ENCODE measurements around the gene OR2H2. TPM values are rescaled to one million over a fixed set of nuclear protein-coding genes. Genes with fewer than 3 reads are reported as not detected.

The OR2H2 gene
- total and polyA plus RNA-seq, 2 of the 13 experiments (the other 11 are each of a cell fraction or from before 2014, with no cell fraction given): not detected

GRCh38 chr6:29561091-29561490 lies 23.8 kb upstream of the OR2H2 start (continued):
- no peak for TF ChIP-seq ZNF556 (CRISPR knock-in tag; IDR thresholded peaks at IDR 0.05; ENCODE audit: borderline replicate concordance)
- no peak for TF ChIP-seq HOMEZ (CRISPR knock-in tag; IDR thresholded peaks at IDR 0.05; ENCODE audit: low read depth)
- no peak for TF ChIP-seq RBFOX2 (IDR thresholded peaks at IDR 0.05; ENCODE audit: low read depth, low read length)
- TF ChIP-seq RNF2 (conservative IDR thresholded peaks at IDR 0.05; ENCODE audit: low read depth): no peak
- no peak for TF ChIP-seq ZSCAN30 (CRISPR knock-in tag; IDR thresholded peaks at IDR 0.05)
- peak; percentile 45; the same call in 1 of the 2 replicates for TF ChIP-seq SAP130 (CRISPR knock-in tag; IDR thresholded peaks at IDR 0.05; ENCODE audit: low read depth)
- TF ChIP-seq ZSCAN21 (CRISPR knock-in tag; IDR thresholded peaks at IDR 0.05; ENCODE audit: borderline replicate concordance): no peak
- no peak for TF ChIP-seq THAP8 (CRISPR knock-in tag; IDR thresholded peaks at IDR 0.05; ENCODE audit: borderline replicate concordance)
- TF ChIP-seq ZNF629 (CRISPR knock-in tag; conservative IDR thresholded peaks at IDR 0.05): no peak
- TF ChIP-seq ZBTB33 (CRISPR knock-in tag; IDR thresholded peaks at IDR 0.05): no peak
- TF ChIP-seq SOX13 (IDR thresholded peaks at IDR 0.05): no peak
- peak in 1 of 2 experiments; percentile 29; a peak in 1 of 4 replicates for TF ChIP-seq SOX13 (CRISPR knock-in tag; conservative IDR thresholded peaks at IDR 0.05 in 1 of 2, IDR thresholded peaks at IDR 0.05 in 1 of 2)
- no peak for TF ChIP-seq ASH2L (IDR thresholded peaks at IDR 0.05; ENCODE audit: insufficient read length, low read depth, low read length)
- TF ChIP-seq ZNF331 (CRISPR knock-in tag; IDR thresholded peaks at IDR 0.05): 0 out of 2 replicates have a peak, but pooled peaks have one; percentile 20
- TF ChIP-seq NR2F6 (IDR thresholded peaks at IDR 0.05): peak; percentile 31
- TF ChIP-seq NR2F6 (CRISPR knock-in tag; IDR thresholded peaks at IDR 0.05): peak; percentile 43; the same call in 1 of the 2 replicates
- TF ChIP-seq ZNF784 (CRISPR knock-in tag; IDR thresholded peaks at IDR 0.05; ENCODE audit: borderline replicate concordance): no peak
- TF ChIP-seq ZNF562 (CRISPR knock-in tag; IDR thresholded peaks at IDR 0.05; ENCODE audit: borderline replicate concordance): no peak
- TF ChIP-seq BCL6 (CRISPR knock-in tag; IDR thresholded peaks at IDR 0.05): peak; percentile 64
- TF ChIP-seq ZNF280B (CRISPR knock-in tag; IDR thresholded peaks at IDR 0.05; ENCODE audit: borderline replicate concordance): no peak
- TF ChIP-seq ZBTB7B (CRISPR knock-in tag; IDR thresholded peaks at IDR 0.05): no peak
- no peak for TF ChIP-seq SOX6 (IDR thresholded peaks at IDR 0.05)
- peak; percentile 20; the same call in 1 of the 2 replicates for TF ChIP-seq SOX6 (CRISPR knock-in tag; IDR thresholded peaks at IDR 0.05)
- TF ChIP-seq ZC3H13 (CRISPR knock-in tag; IDR thresholded peaks at IDR 0.05): no peak
- no peak for TF ChIP-seq NFYB (CRISPR knock-in tag; IDR thresholded peaks at IDR 0.05)
- TF ChIP-seq ATF5 (CRISPR knock-in tag; IDR thresholded peaks at IDR 0.05; ENCODE audit: low read depth): no peak

All from HepG2 (cell line).